Stimulated activated naive CD8-positive, alpha-beta T cell treated with anti-CD3 and anti-CD28 coated beads, Interleukin-15, Interleukin-2, amounts not matched to agents 100 ng/mL and 50 ng/mL, for 24 hours (primary cell): ENCODE data around the gene CD58.
"Not testable (repeated sequence)": the region's sequence is repeated elsewhere in the genome, so short reads cannot be mapped to it uniquely, and the experiment has no call there.

Source experiments
- H3K27ac Mint-ChIP-seq: one replicate; pipeline ENCODE4 v1.8.0; 2021; ENCODE audit warnings: mild to moderate bottlenecking, mixed read lengths
- H3K27me3 Mint-ChIP-seq: one replicate; pipeline ENCODE4 v1.8.0; 2021; ENCODE audit warnings: mixed read lengths
- H3K36me3 Mint-ChIP-seq: one replicate; pipeline ENCODE4 v1.8.0; 2021; ENCODE audit warnings: low read depth, mixed read lengths
- H3K4me1 Mint-ChIP-seq: one replicate; pipeline ENCODE4 v1.8.0; 2021; ENCODE audit warnings: low read depth, mixed read lengths
- H3K4me3 Mint-ChIP-seq: one replicate; pipeline ENCODE4 v1.8.0; 2021; ENCODE audit warnings: mild to moderate bottlenecking, mixed read lengths
- H3K9me3 Mint-ChIP-seq: one replicate; pipeline ENCODE4 v1.8.0; 2021; ENCODE audit warnings: mixed read lengths

The CD58 gene

GRCh38 chr1:116597388-116597787, 26.6 kb upstream of the CD58 start:
- Mint-ChIP-seq H3K27me3 (peaks cover 13% of the 10 kb centered on the region), H3K4me1 (peaks cover 38% of the 10 kb centered on the region)
- not testable (repeated sequence) for H3K9me3 Mint-ChIP-seq, H3K4me3 Mint-ChIP-seq, H3K27ac Mint-ChIP-seq, H3K36me3 Mint-ChIP-seq

GRCh38 chr1:116596742-116597307, 26.0 kb upstream of the CD58 start:
- H3K36me3 Mint-ChIP-seq, H3K4me3 Mint-ChIP-seq, H3K9me3 Mint-ChIP-seq, H3K27ac Mint-ChIP-seq: not testable (repeated sequence)
- Mint-ChIP-seq H3K27me3 (peaks cover 13% of the 10 kb centered on the region), H3K4me1 (peaks cover 38% of the 10 kb centered on the region)

- peak overlapping the region; percentile 72 for H3K4me3 Mint-ChIP-seq
- not testable (repeated sequence) for H3K9me3 Mint-ChIP-seq, H3K36me3 Mint-ChIP-seq, H3K27ac Mint-ChIP-seq
- H3K27me3 Mint-ChIP-seq, result peaks cover 13% of the 10 kb centered on the region
- peaks cover 38% of the 10 kb centered on the region for H3K4me1 Mint-ChIP-seq
Measured at GRCh38 chr1:116595946-116596741, 25.3 kb upstream of the CD58 start.

- not testable (repeated sequence) for H3K9me3 Mint-ChIP-seq, H3K27ac Mint-ChIP-seq, H3K36me3 Mint-ChIP-seq, H3K4me3 Mint-ChIP-seq
- Mint-ChIP-seq H3K4me1 (peaks cover 39% of the 10 kb centered on the region), H3K27me3 (peaks cover 13% of the 10 kb centered on the region)
Measured at GRCh38 chr1:116595065-116595840, 24.4 kb upstream of the CD58 start.

GRCh38 chr1:116593977-116594376, 23.2 kb upstream of the CD58 start:
- not testable (repeated sequence) for H3K9me3 Mint-ChIP-seq, H3K27me3 Mint-ChIP-seq, H3K36me3 Mint-ChIP-seq, H3K4me3 Mint-ChIP-seq, H3K27ac Mint-ChIP-seq
- peaks cover 46% of the 10 kb centered on the region for H3K4me1 Mint-ChIP-seq

- not testable (repeated sequence) for H3K27ac Mint-ChIP-seq, H3K9me3 Mint-ChIP-seq, H3K36me3 Mint-ChIP-seq, H3K4me3 Mint-ChIP-seq, H3K27me3 Mint-ChIP-seq
- peaks cover 40% of the 10 kb centered on the region for H3K4me1 Mint-ChIP-seq
Measured at GRCh38 chr1:116593401-116593800, 22.6 kb upstream of the CD58 start.

- H3K27ac Mint-ChIP-seq, H3K4me3 Mint-ChIP-seq, H3K27me3 Mint-ChIP-seq, H3K9me3 Mint-ChIP-seq, H3K36me3 Mint-ChIP-seq: not testable (repeated sequence)
- H3K4me1 Mint-ChIP-seq, result peaks cover 37% of the 10 kb centered on the region
Measured at GRCh38 chr1:116591951-116592605, 21.3 kb upstream of the CD58 start.

- H3K27me3 Mint-ChIP-seq, H3K9me3 Mint-ChIP-seq, H3K27ac Mint-ChIP-seq, H3K36me3 Mint-ChIP-seq, H3K4me3 Mint-ChIP-seq: not testable (repeated sequence)
- H3K4me1 Mint-ChIP-seq, result peaks cover 38% of the 10 kb centered on the region
Measured at GRCh38 chr1:116591006-116591950, 20.5 kb upstream of the CD58 start.

GRCh38 chr1:116590359-116591005, 19.7 kb upstream of the CD58 start:
- H3K4me3 Mint-ChIP-seq, H3K36me3 Mint-ChIP-seq, H3K27me3 Mint-ChIP-seq, H3K9me3 Mint-ChIP-seq: not testable (repeated sequence)
- peak overlapping the region; percentile 26 for H3K27ac Mint-ChIP-seq
- H3K4me1 Mint-ChIP-seq, result peaks cover 36% of the 10 kb centered on the region

- H3K27me3 Mint-ChIP-seq, H3K4me3 Mint-ChIP-seq, H3K36me3 Mint-ChIP-seq, H3K9me3 Mint-ChIP-seq: not testable (repeated sequence)
- H3K27ac Mint-ChIP-seq, result peak overlapping the region; percentile 28
- H3K4me1 Mint-ChIP-seq, result peaks cover 35% of the 10 kb centered on the region
Measured at GRCh38 chr1:116589101-116589735, 18.4 kb upstream of the CD58 start.

- Mint-ChIP-seq H3K27ac (peak overlapping the region; percentile 13), H3K27me3 (no peaks in the 10 kb centered on the region), H3K4me3 (no peak overlapping the region), H3K4me1 (peaks cover 35% of the 10 kb centered on the region), H3K36me3 (no peaks in the 10 kb centered on the region), H3K9me3 (no peaks in the 10 kb centered on the region)
Measured at GRCh38 chr1:116587501-116588227, 16.8 kb upstream of the CD58 start.

- Mint-ChIP-seq H3K9me3 (no peaks in the 10 kb centered on the region), H3K36me3 (no peaks in the 10 kb centered on the region), H3K4me3 (peak overlapping the region; percentile 30), H3K4me1 (peaks cover 35% of the 10 kb centered on the region), H3K27me3 (no peaks in the 10 kb centered on the region), H3K27ac (peak overlapping the region; percentile 69)
Measured at GRCh38 chr1:116586741-116587143, 15.9 kb upstream of the CD58 start.

- Mint-ChIP-seq H3K4me3 (no peak overlapping the region), H3K9me3 (no peaks in the 10 kb centered on the region), H3K27me3 (no peaks in the 10 kb centered on the region), H3K27ac (peak overlapping the region; percentile 69), H3K4me1 (peaks cover 35% of the 10 kb centered on the region), H3K36me3 (no peaks in the 10 kb centered on the region)
Measured at GRCh38 chr1:116585886-116586285, 15.1 kb upstream of the CD58 start.
